Caco-2 (cell line): ENCODE measurements around the gene GFOD1. TPM values are rescaled to one million over a fixed set of nuclear protein-coding genes. Genes with fewer than 3 reads are reported as not detected.

Source experiments
- BruUV-seq: library from RNA; stranded (reverse); fragments of 400-500 nt; replicated peaks from 2 replicates; lab custom pipeline; 2021; lab: Mats Ljungman, UMichigan
- CTCF ChIA-PET: fragments of 300-600 bp; sonication (Branson Sonifier 250); formaldehyde crosslinking; loops from one replicate; lab custom pipeline; 2022; ENCODE audit warnings: antibody characterized with exemption; lab: Charles Lee
- POLR2A ChIA-PET: fragments of 300-600 bp; sonication (Branson Sonifier 250); formaldehyde crosslinking; loops from one replicate; lab custom pipeline; 2022; ENCODE audit warnings: antibody characterized with exemption; lab: Charles Lee
- DNase-seq, 2 experiments: peaks; one replicate each; pipeline versions ENCODE4 v3.0.0 to v3.0.0-alpha.2; 2020 to 2022
- H3K27me3 ChIP-seq: replicated peaks from 2 replicates; pipeline ENCODE4 v1.6.0; 2011; ENCODE audit warnings: low read length; ENCODE audit not compliant: control insufficient read depth, insufficient read depth
- H3K36me3 ChIP-seq: 2 replicates; pipeline ENCODE4 v1.5.1; 2011; ENCODE audit warnings: low read length; ENCODE audit not compliant: control insufficient read depth, insufficient read depth
- H3K4me1 ChIP-seq: fragments of 250-450 bp; sonication (Bioruptor Pico); 2 replicates; pipeline ENCODE4 v1.5.1; 2020; ENCODE audit warnings: mild to moderate bottlenecking
- H3K4me3 ChIP-seq: 2 replicates; pipeline ENCODE4 v1.5.1; 2011; ENCODE audit warnings: low read depth, mild to moderate bottlenecking, control low read depth, low read length
- H3K9me3 ChIP-seq: fragments of 250-450 bp; sonication (Bioruptor Pico); 2 replicates; pipeline ENCODE4 v1.5.1; 2020; ENCODE audit warnings: mild to moderate bottlenecking, moderate library complexity
- H3K27ac Mint-ChIP-seq: one replicate; pipeline ENCODE4 v1.8.0; 2022; ENCODE audit warnings: mixed read lengths; ENCODE audit not compliant: unreplicated experiment
- H3K27me3 Mint-ChIP-seq: one replicate; pipeline ENCODE4 v1.8.0; 2022; ENCODE audit warnings: mixed read lengths; ENCODE audit not compliant: insufficient read depth, unreplicated experiment
- H3K36me3 Mint-ChIP-seq: one replicate; pipeline ENCODE4 v1.8.0; 2022; ENCODE audit warnings: mild to moderate bottlenecking, mixed read lengths; ENCODE audit not compliant: insufficient read depth, unreplicated experiment
- H3K4me1 Mint-ChIP-seq: one replicate; pipeline ENCODE4 v1.8.0; 2022; ENCODE audit warnings: low read depth, mixed read lengths; ENCODE audit not compliant: unreplicated experiment
- H3K4me3 Mint-ChIP-seq: one replicate; pipeline ENCODE4 v1.8.0; 2022; ENCODE audit warnings: mild to moderate bottlenecking, moderate library complexity, mixed read lengths; ENCODE audit not compliant: unreplicated experiment
- H3K9me3 Mint-ChIP-seq: one replicate; pipeline ENCODE4 v1.8.0; 2022; ENCODE audit warnings: mixed read lengths; ENCODE audit not compliant: unreplicated experiment
- CTCF ChIP-seq, 2 experiments: fragments of 200-600 bp in 1 of 2; IDR thresholded peaks; 1 replicate in 1 of 2; 2 replicates in 1 of 2; pipeline versions ENCODE4 v1.5.1 to v1.8.0; 2011 to 2022; ENCODE audit warnings: antibody characterized with exemption in 1 of 2, control low read depth in 1 of 2, inconsistent platforms in 1 of 2, low read depth in 1 of 2, low read length in 1 of 2, mild to moderate bottlenecking in 1 of 2, moderate library complexity in 1 of 2; ENCODE audit not compliant: insufficient read depth in 1 of 2, severe bottlenecking in 1 of 2, unreplicated experiment in 1 of 2
- intact Hi-C: fragments of 100-400 bp; cut with micrococcal nuclease; formaldehyde crosslinking; loops from one replicate; pipeline ENCODE4 v1.10.0; 2022; ENCODE audit not compliant: unreplicated experiment
- total RNA-seq: library from RNA; stranded (reverse); gene quantifications from 2 replicates; pipeline ENCODE4 v1.2.3, GENCODE V29; 2022

GFOD1 gene
- total RNA-seq, 1 experiment from 2014 or later = 0.84 TPM

DNA sequence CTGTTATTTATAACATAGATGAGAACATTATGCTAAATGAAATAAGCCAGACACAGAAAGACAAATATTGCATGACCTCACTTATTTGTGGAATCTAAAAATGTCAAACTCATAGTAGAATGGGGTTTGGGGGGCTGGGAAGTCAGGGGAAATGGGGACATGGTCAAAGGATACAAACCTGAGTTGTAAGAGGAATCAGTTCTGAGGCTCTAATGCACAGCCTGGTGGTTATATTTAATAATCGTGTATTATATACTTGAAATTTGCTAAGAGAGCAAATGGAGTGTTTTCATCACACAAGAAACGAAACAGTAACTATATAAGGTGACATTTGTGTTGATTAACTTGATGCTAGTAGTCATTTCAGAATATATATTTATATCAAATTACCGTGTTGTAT lies 40.8 kb upstream of the GFOD1 start:
- H3K9me3 ChIP-seq = no peaks in the 10 kb centered on the region

GRCh38 chr6:13527671-13528056 lies 40.3 kb upstream of the GFOD1 start:
- TF ChIP-seq CTCF (IDR thresholded peaks at IDR 0.05; ENCODE audit: insufficient read depth in 1 of 2, low read depth in 1 of 2, low read length in 1 of 2, severe bottlenecking in 1 of 2, unreplicated experiment in 1 of 2) = no peak
- Histone ChIP-seq H3K4me3 (no peak overlapping the region), H3K36me3 (no peaks in the 10 kb centered on the region), H3K27me3 (no peaks in the 10 kb centered on the region), H3K4me1 (no peaks in the 10 kb centered on the region), H3K9me3 (no peaks in the 10 kb centered on the region)
- H3K27ac Mint-ChIP-seq = no peak overlapping the region
- H3K36me3 Mint-ChIP-seq = no peaks in the 10 kb centered on the region
- H3K4me3 Mint-ChIP-seq = no peak overlapping the region
- H3K27me3 Mint-ChIP-seq = no peaks in the 10 kb centered on the region
- ChIA-PET CTCF (interaction anchor here (0.7 kb wide), 1 partner anchor 413 kb away, joined by 5 read pairs; no protein-coding TSS in a partner anchor), POLR2A (no interaction called here)
- BruUV-seq = no TSS peak
- intact Hi-C loops = no loop called here
- H3K4me1 Mint-ChIP-seq = peaks cover 6% of the 10 kb centered on the region
- H3K9me3 Mint-ChIP-seq = no peaks in the 10 kb centered on the region
- no peak for DNase-seq

More for the DNA sequence above, 40.8 kb upstream of the GFOD1 start:
- no TSS peak for BruUV-seq
- Histone ChIP-seq H3K27me3 (no peaks in the 10 kb centered on the region), H3K36me3 (no peaks in the 10 kb centered on the region), H3K4me1 (no peaks in the 10 kb centered on the region), H3K4me3 (no peak overlapping the region)
- no peaks in the 10 kb centered on the region for H3K36me3 Mint-ChIP-seq
- peaks cover 6% of the 10 kb centered on the region for H3K4me1 Mint-ChIP-seq
- no peak overlapping the region for H3K27ac Mint-ChIP-seq
- DNase-seq = no peak
- CTCF ChIA-PET = no interaction called here
- intact Hi-C loops = no loop called here
- POLR2A ChIA-PET = interaction anchor here (0.5 kb wide), 1 partner anchor 40 kb away, joined by 5 read pairs; no protein-coding TSS in a partner anchor
- no peak for TF ChIP-seq CTCF (IDR thresholded peaks at IDR 0.05; ENCODE audit: insufficient read depth in 1 of 2, low read depth in 1 of 2, low read length in 1 of 2, severe bottlenecking in 1 of 2, unreplicated experiment in 1 of 2)
- H3K4me3 Mint-ChIP-seq = no peak overlapping the region
- no peaks in the 10 kb centered on the region for H3K9me3 Mint-ChIP-seq
- H3K27me3 Mint-ChIP-seq = no peaks in the 10 kb centered on the region

DNA sequence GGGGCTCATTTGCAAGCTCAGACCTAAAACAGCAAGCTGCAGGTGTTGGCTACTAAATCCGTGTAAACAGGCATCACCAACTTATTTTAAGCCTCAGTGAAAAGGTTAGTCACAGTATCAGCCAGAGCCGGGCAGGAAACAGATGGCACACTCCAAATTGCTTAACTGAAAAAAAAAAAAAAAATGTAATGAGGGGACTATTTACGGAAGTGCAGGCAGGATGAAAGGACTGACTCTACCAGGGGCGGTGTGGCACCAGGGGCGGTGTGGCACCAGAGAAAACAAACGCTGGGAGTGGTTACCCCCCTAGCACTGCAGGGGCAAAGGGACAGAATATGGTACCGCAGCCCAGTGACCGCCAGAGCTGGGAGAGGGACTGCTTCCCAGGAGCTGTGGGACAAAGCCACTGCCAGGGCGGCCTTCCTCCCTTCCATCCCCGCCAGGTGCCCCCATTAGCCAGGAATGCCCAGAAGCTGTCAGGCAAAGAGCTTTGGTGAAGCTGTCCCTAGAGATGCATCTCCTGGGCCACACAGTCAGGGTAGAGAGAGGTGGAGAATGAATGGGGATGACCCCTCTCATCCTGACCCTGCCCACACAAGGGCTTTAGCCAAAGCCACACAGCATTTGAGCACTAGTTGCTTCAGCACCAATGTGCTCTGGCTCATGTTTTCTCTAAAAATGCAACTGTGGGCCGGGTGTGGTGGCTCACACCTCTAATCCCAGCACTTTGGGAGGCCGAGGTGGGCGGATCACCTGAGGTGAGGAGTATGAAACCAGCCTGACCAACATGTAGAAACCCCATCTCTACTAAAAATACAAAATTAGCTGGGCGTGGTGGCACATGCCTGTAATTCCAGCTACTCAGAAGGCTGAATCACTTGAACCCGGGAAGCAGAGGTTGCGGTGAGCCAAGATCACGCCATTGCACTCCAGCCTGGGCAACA lies 39.6 kb upstream of the GFOD1 start:
- no peak for TF ChIP-seq CTCF (IDR thresholded peaks at IDR 0.05; ENCODE audit: insufficient read depth in 1 of 2, low read depth in 1 of 2, low read length in 1 of 2, severe bottlenecking in 1 of 2, unreplicated experiment in 1 of 2)
- CTCF ChIA-PET = interaction anchor here (0.7 kb wide), 1 partner anchor 414 kb away, joined by 5 read pairs; no protein-coding TSS in a partner anchor
- no peaks in the 10 kb centered on the region for H3K36me3 ChIP-seq
- Mint-ChIP-seq H3K9me3 (no peaks in the 10 kb centered on the region), H3K36me3 (no peaks in the 10 kb centered on the region), H3K27me3 (no peaks in the 10 kb centered on the region), H3K4me1 (peaks cover 3% of the 10 kb centered on the region), H3K27ac (no peak overlapping the region), H3K4me3 (no peak overlapping the region)
- DNase-seq = no peak
- no peaks in the 10 kb centered on the region for H3K4me1 ChIP-seq
- no peaks in the 10 kb centered on the region for H3K9me3 ChIP-seq
- no peaks in the 10 kb centered on the region for H3K27me3 ChIP-seq
- intact Hi-C loops = no loop called here
- no peak overlapping the region for H3K4me3 ChIP-seq
- POLR2A ChIA-PET = no interaction called here
- no TSS peak for BruUV-seq
